ENCODE measurements around the gene RNF111. TPM values are rescaled to one million over a fixed set of nuclear protein-coding genes. Genes with fewer than 3 reads are reported as not detected.
"Not testable (repeated sequence)": the region's sequence is repeated elsewhere in the genome, so short reads cannot be mapped to it uniquely, and the experiment has no call there.

RNF111 gene
- total RNA-seq, 4 donors from 2014 or later, result 14.5 to 18.4 (median 15.8) TPM

- H3K4me3 ChIP-seq, result no peak overlapping the region
- H3K36me3 ChIP-seq, result no peaks in the 10 kb centered on the region
- H3K27ac ChIP-seq, result no peak overlapping the region
- intact Hi-C loops (cut with DNase I; ENCODE audit: low total_unique reads), result no loop called here
- H3K9me3 ChIP-seq, result no peaks in the 10 kb centered on the region
- DNase-seq (no peak), ATAC-seq (no peak)
- H3K27me3 ChIP-seq, result no peaks in the 10 kb centered on the region
- H3K4me1 ChIP-seq, result no peaks in the 10 kb centered on the region
- TF ChIP-seq CTCF (IDR thresholded peaks at IDR 0.05 in 4 of 5, conservative IDR thresholded peaks at IDR 0.05 in 1 of 5) (no peak), POLR2A (IDR thresholded peaks at IDR 0.05) (no peak)
- in situ Hi-C loops (cut with MboI; ENCODE audit: low sequenced_read_pairs in 4 of 4), result no loop called here
Measured at GRCh38 chr15:59116141-59116540, 128.7 kb downstream of the RNF111 start.

GRCh38 chr15:59116771-59117170 lies 129.3 kb downstream of the RNF111 start:
- in situ Hi-C loops (cut with MboI; ENCODE audit: low sequenced_read_pairs in 4 of 4), result no loop called here
- TF ChIP-seq POLR2A (IDR thresholded peaks at IDR 0.05) (no peak), CTCF (IDR thresholded peaks at IDR 0.05 in 4 of 5, conservative IDR thresholded peaks at IDR 0.05 in 1 of 5) (no peak)
- no peaks in the 10 kb centered on the region for H3K4me1 ChIP-seq
- no peak overlapping the region for H3K27ac ChIP-seq
- DNase-seq (no peak), ATAC-seq (no peak)
- no peak overlapping the region for H3K4me3 ChIP-seq
- H3K9me3 ChIP-seq, result no peaks in the 10 kb centered on the region
- no peaks in the 10 kb centered on the region for H3K36me3 ChIP-seq
- intact Hi-C loops (cut with DNase I; ENCODE audit: low total_unique reads), result no loop called here
- no peaks in the 10 kb centered on the region for H3K27me3 ChIP-seq

GRCh38 chr15:59119625-59120024 lies 132.2 kb downstream of the RNF111 start:
- H3K27me3 ChIP-seq, result no peaks in the 10 kb centered on the region
- in situ Hi-C loops (cut with MboI; ENCODE audit: low sequenced_read_pairs in 4 of 4), result no loop called here
- no peak overlapping the region for H3K27ac ChIP-seq
- no peak overlapping the region for H3K4me3 ChIP-seq
- no peak for ATAC-seq
- no peak for DNase-seq
- intact Hi-C loops (cut with DNase I; ENCODE audit: low total_unique reads), result no loop called here
- no peaks in the 10 kb centered on the region for H3K4me1 ChIP-seq
- H3K9me3 ChIP-seq, result no peaks in the 10 kb centered on the region
- H3K36me3 ChIP-seq, result no peaks in the 10 kb centered on the region
- TF ChIP-seq POLR2A (IDR thresholded peaks at IDR 0.05), result no peak
- no peak for TF ChIP-seq CTCF (IDR thresholded peaks at IDR 0.05 in 4 of 5, conservative IDR thresholded peaks at IDR 0.05 in 1 of 5)

- in situ Hi-C loops (cut with MboI; ENCODE audit: low sequenced_read_pairs in 4 of 4) (no loop called here), intact Hi-C loops (cut with DNase I; ENCODE audit: low total_unique reads) (no loop called here)
- ATAC-seq (no peak), DNase-seq (no peak)
- no peaks in the 10 kb centered on the region for H3K36me3 ChIP-seq
- TF ChIP-seq CTCF (IDR thresholded peaks at IDR 0.05 in 4 of 5, conservative IDR thresholded peaks at IDR 0.05 in 1 of 5) (no peak), POLR2A (IDR thresholded peaks at IDR 0.05) (no peak)
- no peak overlapping the region for H3K27ac ChIP-seq
- H3K27me3 ChIP-seq, result no peaks in the 10 kb centered on the region
- H3K4me3 ChIP-seq, result no peak overlapping the region
- H3K9me3 ChIP-seq, result no peaks in the 10 kb centered on the region
- no peaks in the 10 kb centered on the region for H3K4me1 ChIP-seq
Measured at GRCh38 chr15:59120937-59121336, 133.5 kb downstream of the RNF111 start.

- Histone ChIP-seq H3K27me3 (no peaks in the 10 kb centered on the region), H3K36me3 (no peaks in the 10 kb centered on the region), H3K27ac (no peak overlapping the region), H3K9me3 (no peaks in the 10 kb centered on the region), H3K4me3 (no peak overlapping the region), H3K4me1 (no peaks in the 10 kb centered on the region)
- DNase-seq (no peak), ATAC-seq (no peak)
- intact Hi-C loops (cut with DNase I; ENCODE audit: low total_unique reads) (no loop called here), in situ Hi-C loops (cut with MboI; ENCODE audit: low sequenced_read_pairs in 4 of 4) (no loop called here)
- TF ChIP-seq CTCF (IDR thresholded peaks at IDR 0.05 in 4 of 5, conservative IDR thresholded peaks at IDR 0.05 in 1 of 5) (no peak), POLR2A (IDR thresholded peaks at IDR 0.05) (no peak)
Measured at GRCh38 chr15:59124261-59124660, 136.8 kb downstream of the RNF111 start.

GRCh38 chr15:59125683-59126082 lies 138.2 kb downstream of the RNF111 start:
- H3K9me3 ChIP-seq; H3K27ac ChIP-seq; H3K4me1 ChIP-seq; H3K36me3 ChIP-seq; ATAC-seq; H3K4me3 ChIP-seq; H3K27me3 ChIP-seq; DNase-seq; in situ Hi-C loops (cut with MboI; ENCODE audit: low sequenced_read_pairs in 4 of 4); intact Hi-C loops (cut with DNase I; ENCODE audit: low total_unique reads): not testable (repeated sequence)

GRCh38 chr15:59127255-59127654 lies 139.8 kb downstream of the RNF111 start:
- H3K4me1 ChIP-seq; in situ Hi-C loops (cut with MboI; ENCODE audit: low sequenced_read_pairs in 4 of 4); H3K9me3 ChIP-seq; intact Hi-C loops (cut with DNase I; ENCODE audit: low total_unique reads); DNase-seq; H3K27me3 ChIP-seq; H3K27ac ChIP-seq; ATAC-seq; H3K4me3 ChIP-seq; H3K36me3 ChIP-seq: not testable (repeated sequence)
